K562 (cell line): ENCODE measurements around the gene ESAM. TPM values are rescaled to one million over a fixed set of nuclear protein-coding genes. Genes with fewer than 3 reads are reported as not detected.

Source experiments
- ATAC-seq: fragments of 200-7000 bp; cut with Tn5 transposase; 3 replicates; pipeline ENCODE4 v1.9.1; 2020; ENCODE audit warnings: moderate library complexity
- BruUV-seq: library from RNA; stranded (reverse); fragments of 400-500 nt; replicated peaks from 2 replicates; lab custom pipeline; 2021; lab: Mats Ljungman, UMichigan
- CTCF ChIA-PET: fragments of 300-600 bp; formaldehyde crosslinking; extraction: SDS; loops from one replicate; lab custom pipeline; 2021; ENCODE audit warnings: low intra/inter-chr PET ratio; lab: Yijun Ruan, JAX
- POLR2A ChIA-PET: fragments of 300-600, 350-650 bp; sonication (Branson Sonifier 250); formaldehyde crosslinking; extraction: SDS; loops from one replicate; lab custom pipeline; 2021; ENCODE audit warnings: antibody characterized with exemption, inconsistent platforms; lab: Yijun Ruan, JAX
- DNase-seq, 4 experiments: peaks; one replicate each; pipeline versions ENCODE4 v3.0.0 to v3.0.0-alpha.2; 2011 to 2018; ENCODE audit warnings: low spot score in 3 of 4, mixed read lengths in 3 of 4; ENCODE audit errors: extremely low read depth in 1 of 4
- FAIRE-seq: peaks from 2 replicates; lab custom pipeline; 2011; peaks lifted over from hg19 to GRCh38; lab: Jason Lieb, UNC
- H2AFZ ChIP-seq: 2 replicates; pipeline ENCODE4 v1.6.0; 2011; ENCODE audit warnings: low read depth, low read length, control low read depth, inconsistent platforms
- H3K27ac ChIP-seq: fragments of 200-600 bp; 3 replicates; pipeline ENCODE4 v1.8.0; 2011; ENCODE audit warnings: low read depth, mild to moderate bottlenecking, control low read depth, inconsistent platforms, low read length, moderate library complexity, mixed read lengths; ENCODE audit errors: extremely low read depth
- H3K27me3 ChIP-seq, 2 experiments: fragments of 300-600 bp in 1 of 2; 2 replicates in 1 of 2; 3 replicates in 1 of 2; pipeline versions ENCODE4 v1.6.0 to v1.8.0; 2011; ENCODE audit warnings: inconsistent platforms in 2 of 2, low read length in 2 of 2, mild to moderate bottlenecking in 1 of 2, mixed read lengths in 1 of 2, moderate library complexity in 1 of 2; ENCODE audit not compliant: control insufficient read depth in 2 of 2, insufficient read depth in 2 of 2
- H3K36me3 ChIP-seq: fragments of 300-600 bp; 3 replicates; pipeline ENCODE4 v1.8.0; 2011; ENCODE audit warnings: mild to moderate bottlenecking, low read length, inconsistent platforms; ENCODE audit not compliant: control insufficient read depth, insufficient read depth
- H3K4me1 ChIP-seq, 2 experiments: fragments of 200-600 bp in 1 of 2; replicated peaks in 1 of 2; 2 replicates in 1 of 2; 3 replicates in 1 of 2; pipeline versions ENCODE4 v1.5.1 to v1.8.0; 2011; ENCODE audit warnings: inconsistent platforms in 2 of 2, low read length in 2 of 2, mild to moderate bottlenecking in 1 of 2, mixed read lengths in 1 of 2, moderate library complexity in 1 of 2; ENCODE audit not compliant: control insufficient read depth in 2 of 2, insufficient read depth in 2 of 2
- H3K4me2 ChIP-seq: 2 replicates; pipeline ENCODE4 v1.6.1; 2011; ENCODE audit warnings: low read length, control low read depth, inconsistent platforms, mixed read lengths; ENCODE audit not compliant: insufficient read depth
- H3K4me3 ChIP-seq: fragments of 200-600 bp; sonication (generic), shearing (Covaris generic); 2 replicates; pipeline ENCODE4 v1.5.1; 2016; ENCODE audit warnings: control low read depth, inconsistent platforms
- H3K79me2 ChIP-seq: fragments of 200-600 bp; 3 replicates; pipeline ENCODE4 v1.8.0; 2011; ENCODE audit warnings: low read length, inconsistent platforms; ENCODE audit not compliant: control insufficient read depth, insufficient read depth
- H3K9ac ChIP-seq, 2 experiments: 2 replicates each; pipeline versions ENCODE4 v1.6.0 to v1.6.1; 2011; ENCODE audit warnings: low read depth in 2 of 2, low read length in 2 of 2, control low read depth in 1 of 2, inconsistent platforms in 1 of 2, mild to moderate bottlenecking in 1 of 2, mixed read lengths in 1 of 2; ENCODE audit not compliant: insufficient read depth in 1 of 2
- H3K9me1 ChIP-seq: one replicate; pipeline ENCODE4 v1.6.0; 2011; ENCODE audit warnings: inconsistent platforms, mild to moderate bottlenecking, low read length, moderate library complexity; ENCODE audit not compliant: control insufficient read depth, insufficient read depth
- H3K9me3 ChIP-seq: replicated peaks from 2 replicates; pipeline ENCODE4 v1.5.1; 2011; ENCODE audit warnings: low read depth, low read length, inconsistent platforms; ENCODE audit not compliant: control insufficient read depth, insufficient read depth
- H4K20me1 ChIP-seq: replicated peaks from 2 replicates; pipeline ENCODE4 v1.6.1; 2011; ENCODE audit warnings: low read length, inconsistent platforms, mixed read lengths; ENCODE audit not compliant: control insufficient read depth, insufficient read depth
- MLLT1 ChIP-seq, 2 experiments: fragments of 450-650 bp; IDR thresholded peaks; 2 replicates each; pipeline ENCODE4 v1.6.1; 2016
- MTA3 ChIP-seq: fragments of 450-650 bp; formaldehyde crosslinking; IDR thresholded peaks from 2 replicates; pipeline ENCODE4 v1.6.1; 2017; ENCODE audit warnings: mild to moderate bottlenecking, borderline replicate concordance
- POLR2AphosphoS5 ChIP-seq: IDR thresholded peaks from 2 replicates; pipeline ENCODE4 v1.6.1; 2011; ENCODE audit warnings: mild to moderate bottlenecking, low read depth, low read length, moderate library complexity; ENCODE audit not compliant: control insufficient read depth, insufficient read depth
- TCF7 ChIP-seq: sonication (generic); IDR thresholded peaks from 2 replicates; pipeline ENCODE4 v1.6.1; 2016; ENCODE audit warnings: antibody characterized with exemption, borderline replicate concordance
- VEZF1 ChIP-seq: fragments of 200-800 bp; sonication (Bioruptor generic); IDR thresholded peaks from 2 replicates; pipeline ENCODE4 v1.6.1; 2017; ENCODE audit warnings: missing genetic modification characterization, missing compliant biosample characterization
- ZNF778 ChIP-seq: fragments of 450-650 bp; formaldehyde crosslinking; IDR thresholded peaks from 2 replicates; pipeline ENCODE4 v1.4.0; 2020; ENCODE audit warnings: mild to moderate bottlenecking, moderate library complexity
- WGBS: fragments of 100-300 bp; shearing (Covaris generic); methylation state at CpG from one replicate; pipeline ENCODE4 v1.1.6; 2016; ENCODE audit warnings: low coverage, mixed read lengths; ENCODE audit not compliant: insufficient coverage; ENCODE audit errors: missing lambda C conversion rate; 5-methylcytosine and 5-hydroxymethylcytosine counted together
- in situ Hi-C: fragments of 300-500 bp; cut with MboI; formaldehyde crosslinking; loops from 4 replicates; pipeline ENCODE4 v1.15.0; 2018; ENCODE audit warnings: inconsistent platforms, mixed read lengths
- intact Hi-C: fragments of 100-400 bp; cut with micrococcal nuclease; formaldehyde crosslinking; loops from 2 replicates; pipeline ENCODE4 v1.14.2; 2022
- polyA plus RNA-seq, 8 experiments: library from polyadenylated mRNA; depleted of rRNA in 4 of 8; stranded (reverse) in 5 of 8; unstranded in 3 of 8; fragments of >200 nt; fragmentation: Nextera tagmentation in 2 of 8; fragmentation: Illumina TruSeq in 1 of 8; extraction: Ambion mirVana in 2 of 8; extraction: Trizol in 1 of 8; gene quantifications; 2 replicates each; pipeline versions ENCODE4 v1.2.1 to v1.2.3, GENCODE V29; 2011 to 2014; ENCODE audit warnings: inconsistent platforms in 1 of 8, missing spikeins in 1 of 8
- total RNA-seq, 7 experiments: library from RNA; depleted of rRNA in 6 of 7; stranded (reverse); fragments of >200 nt in 6 of 7; fragmentation: Illumina TruSeq in 2 of 7; extraction: Trizol in 2 of 7; gene quantifications; 2 replicates each; pipeline versions ENCODE4 v1.2.1 to v1.2.3, GENCODE V29; 2011 to 2021; ENCODE audit warnings: low replicate concordance in 1 of 7

Gene ESAM
- total and polyA plus RNA-seq, 9 of the 15 experiments (the other 6 are each of a cell fraction or from before 2014, with no cell fraction given) = 0.06 to 1.5 (median 0.22) TPM

GRCh38 chr11:124717786-124718651 is 44.1 kb downstream of the ESAM start:
- Histone ChIP-seq H3K4me1 (peaks cover 0 to 7% of the 10 kb centered on the region in 2 experiments; a peak in 1 of 5 replicates), H3K4me3 (no peak overlapping the region), H3K9ac (peak overlapping the region in 1 of 2 experiments; percentile 17; a peak in 1 of 4 replicates), H3K4me2 (no peak overlapping the region), H3K36me3 (no peaks in the 10 kb centered on the region), H3K9me1 (no peaks in the 10 kb centered on the region), H3K27me3 (peaks cover 58 to 63% of the 10 kb centered on the region in 2 experiments), H3K9me3 (no peaks in the 10 kb centered on the region), H3K27ac (no peak overlapping the region), H4K20me1 (no peaks in the 10 kb centered on the region)
- POLR2A ChIA-PET = no interaction called here
- BruUV-seq = no TSS peak
- no peak for DNase-seq
- 8% methylated on average over 35 of the region's 45 CpGs for WGBS
- no peak; the same call in 1 of the 3 replicates for ATAC-seq
- intact Hi-C loops (no loop called here), in situ Hi-C loops (no loop called here)
- TF ChIP-seq ZNF778 (CRISPR knock-in tag) (no peak), POLR2AphosphoS5 (no peak), TCF7 (peak; percentile 54; the same call in 1 of the 2 replicates), VEZF1 (CRISPR knock-in tag) (peak; percentile 43; the same call in 1 of the 2 replicates), MTA3 (no peak), MLLT1 (IDR thresholded peaks at IDR 0.05) (no peak)
- TF ChIP-seq, all 486 proteins: peak for 2
- H2AFZ ChIP-seq = no peak overlapping the region
- CTCF ChIA-PET = no interaction called here
- H3K79me2 ChIP-seq = no peaks in the 10 kb centered on the region
- FAIRE-seq = no peak
